ENCODE data around the gene CR1. TPM values are rescaled to one million over a fixed set of nuclear protein-coding genes. Genes with fewer than 3 reads are reported as not detected.
A peak's percentile ranks its signal among the peaks of the same experiment; 100 is the strongest.

The CR1 gene
- total and polyA plus RNA-seq, 9 of the 15 experiments (the other 6 are each of a cell fraction or from before 2014, with no cell fraction given) = 0.07 to 0.47 (median 0.18) TPM

- no peak for TF ChIP-seq TFAP4 (CRISPR knock-in tag; IDR thresholded peaks at IDR 0.05; ENCODE audit: borderline replicate concordance)
- no peak for TF ChIP-seq EHMT2 (IDR thresholded peaks at IDR 0.05)
- no peak for TF ChIP-seq ZNF165 (CRISPR knock-in tag; IDR thresholded peaks at IDR 0.05; ENCODE audit: borderline replicate concordance)
- 0 out of 2 replicates have a peak, but pooled peaks have one; percentile 23 for TF ChIP-seq HLTF (IDR thresholded peaks at IDR 0.05)
- TF ChIP-seq NR2C1 (IDR thresholded peaks at IDR 0.05) = no peak
- TF ChIP-seq NR2C1 (tag; IDR thresholded peaks at IDR 0.05) = no peak
- no peak for TF ChIP-seq HNRNPL (IDR thresholded peaks at IDR 0.05; ENCODE audit: low read depth, low read length)
- peak in 1 of 2 experiments; percentile 31; a peak in 2 of 4 replicates for TF ChIP-seq KDM1A (IDR thresholded peaks at IDR 0.05)
- no peak for TF ChIP-seq ZNF408 (CRISPR knock-in tag; IDR thresholded peaks at IDR 0.05; ENCODE audit: low read depth)
- peak; percentile 69 for TF ChIP-seq TFE3 (CRISPR knock-in tag; IDR thresholded peaks at IDR 0.05)
- no peak for TF ChIP-seq NCOA1 (IDR thresholded peaks at IDR 0.05; ENCODE audit: low read depth)
- peak in 1 of 2 experiments; percentile 16; a peak in 1 of 4 replicates for TF ChIP-seq ARNT (IDR thresholded peaks at IDR 0.05)
- no peak for TF ChIP-seq IRF1 (CRISPR knock-in tag; IDR thresholded peaks at IDR 0.05; ENCODE audit: borderline replicate concordance)
- no peak for TF ChIP-seq ZNF407 (IDR thresholded peaks at IDR 0.05; ENCODE audit: low read depth)
- TF ChIP-seq DPF2 (IDR thresholded peaks at IDR 0.05) = 0 out of 2 replicates have a peak, but pooled peaks have one; percentile 25
- no peak for TF ChIP-seq CSDE1 (IDR thresholded peaks at IDR 0.05)
- TF ChIP-seq MTA1 (IDR thresholded peaks at IDR 0.05; ENCODE audit: borderline replicate concordance) = 0 out of 2 replicates have a peak, but pooled peaks have one; percentile 38
Measured at GRCh38 chr1:207565546-207566468, 69.8 kb downstream of the CR1 start (continued).
